GM18867 (cell line): ENCODE results near the gene CSF2RB.
"Not testable (repeated sequence)": the region's sequence is repeated elsewhere in the genome, so short reads cannot be mapped to it uniquely, and the experiment has no call there.

Experiments
- ATAC-seq: cut with Tn5 transposase; IDR thresholded peaks from one replicate; pipeline ENCODE4 v1.9.1; 2021; ENCODE audit warnings: mild to moderate bottlenecking, moderate library complexity; ENCODE audit not compliant: unreplicated experiment

The CSF2RB gene

GRCh38 chr22:36963302-36963701, 49.9 kb downstream of the CSF2RB start:
- ATAC-seq, result no peak

DNA sequence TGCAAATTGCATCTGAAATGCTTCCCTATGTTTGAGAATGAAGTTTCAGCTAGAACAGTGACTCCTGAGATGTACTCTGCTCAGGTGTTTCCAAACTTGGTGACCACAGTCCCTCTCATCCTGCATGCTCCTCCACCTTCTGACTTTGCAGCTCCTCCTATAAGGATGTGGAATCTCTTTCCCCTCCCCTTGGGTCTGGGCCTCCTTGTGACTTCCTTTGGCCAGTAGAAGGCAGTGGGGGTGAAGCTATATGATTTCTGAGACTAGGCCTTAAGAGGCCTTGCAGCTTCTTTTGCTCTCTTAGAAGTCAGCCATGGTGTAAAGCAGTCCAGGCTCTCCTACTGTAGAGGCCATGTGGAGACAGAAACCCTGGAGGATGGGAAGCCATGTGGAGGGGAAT, 50.7 kb downstream of the CSF2RB start:
- no peak for ATAC-seq

GRCh38 chr22:36965696-36966095, 52.3 kb downstream of the CSF2RB start:
- no peak for ATAC-seq

DNA sequence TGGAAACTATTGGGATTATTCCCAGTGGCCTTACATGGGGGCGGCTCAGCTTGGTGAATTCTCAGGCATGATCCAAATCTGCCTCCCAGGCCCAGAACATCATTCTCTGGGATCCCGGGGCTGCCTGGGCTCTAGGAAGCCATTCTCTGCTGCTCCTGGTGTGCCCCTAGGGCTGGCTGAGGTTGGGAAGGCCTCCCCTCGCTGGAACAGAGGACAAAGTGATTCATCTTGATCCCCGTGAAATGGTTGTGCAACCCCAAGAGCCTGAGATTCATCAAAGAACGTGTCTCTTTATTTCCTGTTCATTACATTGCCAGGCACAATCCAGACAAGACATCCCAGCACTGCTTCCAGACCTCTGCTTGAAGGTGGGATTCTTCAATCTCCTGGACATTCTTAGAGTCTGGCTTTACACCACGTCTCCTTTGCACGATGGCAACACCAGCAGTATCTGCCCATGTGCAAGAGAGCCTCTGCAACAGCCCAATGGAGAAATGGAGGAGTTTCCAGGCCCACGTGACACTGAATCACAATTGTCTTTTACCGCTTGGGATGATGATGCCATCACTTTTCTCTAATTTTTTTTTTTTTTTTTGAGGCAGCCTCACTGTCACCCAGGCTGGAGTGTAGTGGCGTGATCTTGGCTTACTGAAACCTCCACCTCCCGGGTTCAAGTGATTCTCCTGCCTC, 53.6 kb downstream of the CSF2RB start:
- ATAC-seq, result no peak

- no peak for ATAC-seq
Observed at GRCh38 chr22:36968249-36968964, 55.0 kb downstream of the CSF2RB start.

DNA sequence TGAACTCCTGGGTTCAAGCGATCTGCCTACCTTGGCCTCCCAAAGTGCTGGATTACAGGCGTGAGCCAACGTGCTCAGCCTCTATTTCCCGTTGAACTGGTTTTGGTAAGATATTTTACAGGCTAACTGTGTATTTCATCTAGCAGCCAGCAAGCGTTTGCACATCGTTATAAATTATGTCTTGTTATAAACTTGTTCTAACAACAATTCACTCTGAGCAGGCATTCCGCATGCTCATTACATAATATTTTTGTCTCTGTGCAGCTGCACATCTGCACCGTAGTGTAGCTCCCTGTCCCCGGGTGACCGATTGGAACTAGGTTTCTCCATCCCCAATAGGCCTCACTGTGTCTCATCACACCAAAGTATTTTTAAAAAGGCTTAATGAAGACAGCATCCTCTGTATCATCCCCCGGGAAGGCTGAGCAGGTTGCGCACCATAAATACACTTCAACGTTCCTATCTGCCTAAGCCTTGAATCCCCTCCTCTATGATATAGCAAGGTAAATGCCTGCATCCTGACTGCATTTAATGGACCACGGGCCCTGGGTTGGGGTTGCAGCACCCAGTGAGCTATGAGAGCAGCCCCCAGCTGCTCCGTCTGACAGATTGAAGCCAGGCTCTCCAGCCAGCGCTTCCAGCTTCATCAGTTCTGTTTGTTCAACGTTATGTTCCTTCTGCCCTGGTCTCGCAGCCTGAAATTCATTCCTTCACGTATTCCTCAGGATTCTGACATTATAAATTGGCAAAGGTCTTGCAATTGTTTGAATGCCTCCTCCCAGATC, 58.1 kb downstream of the CSF2RB start:
- ATAC-seq, result no peak

DNA sequence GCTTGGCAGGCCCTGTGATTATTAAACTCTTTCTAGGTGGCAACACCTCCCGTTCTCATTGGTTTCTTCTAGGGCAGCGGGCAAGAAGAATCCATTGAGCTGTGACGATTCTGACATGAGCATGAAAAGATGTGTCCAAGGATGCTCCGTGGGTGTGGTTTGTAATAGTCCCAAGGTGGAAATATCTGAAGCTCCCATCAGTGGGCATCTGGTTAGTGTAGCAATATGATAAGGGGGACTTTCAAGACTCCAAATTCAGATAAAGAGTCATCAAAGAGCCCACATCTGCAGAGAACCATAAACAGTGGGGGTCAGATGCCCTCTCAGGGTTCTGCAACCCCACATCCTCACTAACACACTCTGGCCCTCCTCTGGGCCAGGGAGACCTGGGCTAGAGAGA, 63.2 kb downstream of the CSF2RB start:
- ATAC-seq, result no peak

DNA sequence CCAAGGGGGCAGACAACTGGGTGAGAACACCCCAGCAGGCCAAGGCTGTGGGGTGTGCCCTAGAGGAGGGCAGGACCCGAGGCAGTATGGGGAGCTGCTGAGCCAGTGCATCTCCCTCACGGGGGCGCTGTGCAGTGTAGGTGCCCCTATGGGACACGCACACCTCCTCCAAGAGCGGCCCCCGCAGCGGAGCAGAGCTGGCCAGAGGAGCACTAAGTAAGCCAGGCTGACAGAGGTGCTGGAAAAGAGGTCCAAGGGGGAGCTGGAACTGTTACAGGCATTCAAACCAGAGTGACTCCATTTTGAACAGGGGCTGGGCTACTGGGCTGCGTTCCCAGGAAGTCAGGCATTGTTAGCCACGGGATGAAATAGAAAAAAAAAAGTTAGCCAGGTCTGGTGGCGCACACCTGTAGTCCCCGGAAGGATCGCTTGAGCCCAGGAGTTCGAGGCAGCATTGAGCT, 64.0 kb downstream of the CSF2RB start:
- peak; percentile 50 for ATAC-seq

DNA sequence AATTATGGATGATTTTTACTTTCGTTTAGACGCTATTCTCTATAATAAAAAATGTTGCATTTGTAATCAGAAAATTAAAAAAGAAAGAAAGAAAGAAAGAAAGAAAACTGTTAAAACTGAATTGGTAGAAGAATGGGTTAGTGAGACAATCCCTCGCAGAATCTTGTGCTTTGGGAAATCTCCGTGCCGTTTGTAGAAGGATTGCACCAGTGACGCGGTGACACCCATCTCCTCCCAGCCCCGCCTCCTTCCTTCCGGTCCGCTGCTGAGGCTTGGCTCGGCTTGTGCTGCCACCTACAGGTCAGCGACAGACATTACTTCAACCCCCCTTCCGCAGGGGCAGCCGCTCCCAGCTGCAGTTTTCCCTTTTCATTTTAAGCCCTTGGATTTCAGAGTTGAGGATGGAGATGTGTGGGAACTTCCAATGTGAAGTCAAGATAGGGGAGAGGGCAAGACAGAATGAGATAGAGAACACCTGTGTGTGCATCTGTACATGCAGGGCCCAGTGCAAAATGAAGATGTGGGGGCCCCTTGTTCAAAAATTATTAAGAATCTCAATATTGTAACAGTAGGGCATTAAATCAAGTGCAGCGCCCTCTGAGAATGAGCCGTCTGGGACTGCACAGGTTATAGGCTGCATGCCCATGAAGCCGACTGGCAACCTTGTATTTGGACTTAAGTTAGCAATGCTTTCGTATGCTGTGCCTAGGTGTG, 64.7 kb downstream of the CSF2RB start:
- peak; percentile 70 for ATAC-seq

DNA sequence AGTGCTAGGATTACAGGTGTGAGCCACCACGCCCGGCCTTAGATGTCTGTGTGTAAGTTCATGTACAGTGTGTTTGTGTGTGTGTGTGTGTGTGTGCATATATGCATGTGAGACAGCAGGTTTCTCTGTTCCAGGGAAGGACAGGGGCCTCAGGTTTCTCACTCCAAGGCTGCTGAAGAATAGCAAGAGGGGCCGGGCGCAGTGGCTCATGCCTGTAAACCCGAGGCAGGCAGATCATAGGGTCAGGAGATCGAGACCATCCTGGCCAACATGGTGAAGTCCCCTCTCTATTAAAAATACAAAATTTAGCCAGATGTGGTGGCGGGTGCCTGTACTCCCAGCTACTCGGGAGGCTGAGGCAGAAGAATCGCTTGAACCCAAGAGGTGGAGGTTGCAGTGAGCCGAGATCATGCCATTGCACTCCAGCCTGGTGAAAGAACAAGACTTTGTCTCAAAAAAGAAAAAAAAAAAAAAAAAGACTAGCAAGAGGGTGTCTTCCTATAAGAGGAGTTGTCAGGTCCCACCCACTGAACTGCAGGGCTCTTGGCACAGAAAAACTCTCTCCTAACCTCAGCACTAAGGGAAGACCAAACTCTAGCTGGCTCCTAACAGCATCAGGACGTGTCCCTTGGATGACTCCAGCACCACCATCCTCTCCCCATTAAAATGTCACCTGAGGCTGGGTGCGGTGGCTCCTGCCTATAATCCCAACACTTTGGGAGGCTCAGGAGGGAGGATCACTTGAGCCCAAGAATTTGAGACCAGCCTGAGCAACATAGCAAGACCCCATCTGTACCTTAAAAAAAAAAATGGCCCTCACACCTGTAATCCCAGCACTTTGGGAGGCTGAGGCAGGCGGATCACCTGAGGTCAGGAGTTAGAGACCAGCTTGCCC, 65.8 kb downstream of the CSF2RB start:
- no peak for ATAC-seq

DNA sequence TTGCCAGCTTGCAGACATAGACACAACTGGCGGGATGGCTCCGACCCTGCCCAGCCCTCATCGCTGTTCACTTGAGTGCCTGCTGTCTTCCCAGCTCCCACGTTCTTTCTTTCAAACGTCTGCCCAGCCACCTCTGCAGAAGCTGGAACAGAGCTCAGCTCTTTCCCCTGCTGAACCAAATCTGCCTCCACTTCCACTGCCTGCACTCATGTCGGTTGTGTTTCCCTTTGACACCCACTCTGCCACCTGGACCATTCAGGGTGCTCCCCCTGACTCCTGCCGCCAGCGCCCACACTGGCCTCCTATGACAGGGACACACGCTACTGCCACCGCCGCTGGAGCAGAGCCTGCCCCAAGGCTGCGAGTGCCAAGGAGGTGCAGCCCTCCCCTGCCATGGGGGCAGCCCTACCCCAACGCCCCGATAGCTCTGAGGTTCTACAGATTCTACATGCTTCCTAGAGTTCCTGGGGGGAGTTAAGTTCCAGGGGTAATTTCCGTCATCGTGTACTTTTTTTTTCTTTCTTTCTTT, 67.9 kb downstream of the CSF2RB start:
- no peak for ATAC-seq

DNA sequence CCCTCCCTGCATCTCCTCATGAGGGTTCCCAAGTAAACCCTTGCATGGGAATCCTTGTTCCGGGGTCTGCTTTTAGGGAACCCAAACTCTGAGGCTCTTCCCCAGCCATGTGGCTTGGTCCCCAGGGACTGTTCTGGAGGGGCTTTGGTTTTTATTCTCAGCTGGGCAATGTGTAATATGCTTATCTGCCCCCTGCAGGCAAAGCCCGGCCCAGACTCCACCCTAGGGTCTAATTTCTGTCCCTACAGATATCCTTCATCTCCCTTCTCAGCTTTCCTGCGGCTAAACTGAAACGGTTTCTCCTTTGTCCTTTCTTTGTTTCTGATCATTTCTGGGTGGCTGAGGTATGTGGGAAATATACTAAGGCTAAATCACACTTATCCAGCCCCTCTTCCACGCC, 68.7 kb downstream of the CSF2RB start:
- no peak for ATAC-seq

- no peak for ATAC-seq
Observed at GRCh38 chr22:36985211-36985889, 71.9 kb downstream of the CSF2RB start.

DNA sequence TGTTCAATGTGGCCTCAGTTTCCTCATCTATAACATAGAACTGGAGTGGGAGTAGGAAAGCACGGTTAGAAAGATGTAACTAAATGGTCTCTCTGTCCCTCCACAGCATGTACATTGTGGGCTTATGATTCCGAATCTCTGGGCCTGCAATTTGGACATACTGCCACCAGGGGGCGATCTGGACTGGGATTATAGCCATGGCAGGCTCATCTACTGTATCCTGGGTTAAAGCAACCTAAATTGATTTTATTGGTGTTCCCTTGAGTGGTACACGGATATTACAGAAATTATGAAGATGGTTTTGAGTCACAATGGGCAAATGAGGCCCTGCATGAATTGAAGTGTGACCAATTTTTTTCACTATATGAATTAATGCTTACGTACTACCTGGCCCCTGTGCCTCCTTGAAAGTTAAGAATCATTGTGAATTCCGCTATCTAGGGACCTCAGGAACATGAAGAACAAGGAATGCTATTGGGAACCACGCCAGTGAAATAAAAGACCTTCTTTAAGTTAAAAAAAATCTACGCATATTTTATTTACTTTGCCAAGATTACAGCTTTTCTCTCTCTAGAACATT, 72.9 kb downstream of the CSF2RB start:
- ATAC-seq, result no peak

GRCh38 chr22:36988075-36988832, 74.8 kb downstream of the CSF2RB start:
- ATAC-seq, result no peak

DNA sequence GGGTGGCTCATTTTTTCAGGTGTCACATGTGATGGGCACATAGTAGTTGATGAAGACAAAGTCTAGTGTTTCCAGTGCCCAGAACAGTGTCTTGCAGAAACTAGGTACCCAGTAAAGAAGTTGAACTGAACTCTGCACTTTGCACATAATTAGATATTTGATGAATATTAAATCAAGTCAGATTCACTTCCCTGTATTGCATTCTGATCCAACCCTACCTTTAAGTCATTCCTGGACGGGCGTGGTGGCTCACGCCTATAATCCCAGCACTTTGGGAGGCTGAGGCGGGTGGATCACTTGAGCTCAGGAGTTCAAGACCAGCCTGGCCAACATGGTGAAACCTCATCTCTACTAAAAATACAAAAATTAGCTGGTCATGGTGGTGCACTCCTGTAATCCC, 75.6 kb downstream of the CSF2RB start:
- ATAC-seq, result not testable (repeated sequence)
